NCI-H1105 (cell line): ENCODE measurements around the gene ST8SIA1.
A peak's percentile ranks its signal among the peaks of the same experiment; 100 is the strongest.

ENCODE experiments used
- DNase-seq: peaks from one replicate; lab custom pipeline; 2025; lab: John Stamatoyannopoulos, UW

Gene ST8SIA1

DNA sequence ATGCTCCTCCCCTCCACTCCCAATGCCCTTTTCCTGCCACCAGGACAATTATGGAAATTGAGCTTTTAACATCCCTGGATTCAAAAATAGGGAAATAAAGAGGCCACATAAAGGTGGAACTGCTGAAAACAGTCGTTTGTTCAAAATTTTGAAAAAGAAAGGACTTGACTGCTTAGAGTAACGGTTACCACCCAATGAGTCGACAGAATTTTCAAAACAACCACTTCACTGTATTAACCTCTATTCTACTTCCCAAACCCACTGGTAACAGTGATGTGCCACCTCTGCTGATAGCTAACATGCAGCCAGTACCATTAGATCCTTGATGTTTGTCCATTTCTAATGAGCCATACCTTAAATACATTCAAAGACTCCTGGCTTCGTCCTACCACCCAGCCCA is 4.9 kb downstream of the ST8SIA1 start:
- no peak for DNase-seq

DNA sequence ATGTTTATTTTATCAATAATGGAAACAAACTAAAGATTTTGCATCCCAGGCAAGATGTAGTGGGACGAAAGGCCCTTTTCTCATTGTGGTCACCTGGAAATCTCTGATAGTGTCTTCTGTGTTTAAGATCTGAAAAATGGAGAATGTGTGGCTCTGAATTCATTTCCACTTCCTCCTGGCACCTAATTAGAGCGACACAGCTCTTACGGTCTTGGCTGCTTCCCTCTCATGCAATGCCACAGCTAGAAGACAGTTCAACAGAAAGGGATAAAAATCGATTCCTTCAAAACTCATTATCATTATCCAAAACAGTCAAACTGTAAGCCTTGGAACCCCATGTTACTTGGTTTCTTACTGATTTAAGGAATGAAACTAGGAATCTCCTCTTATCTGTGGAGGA is 9.3 kb downstream of the ST8SIA1 start:
- no peak for DNase-seq

DNA sequence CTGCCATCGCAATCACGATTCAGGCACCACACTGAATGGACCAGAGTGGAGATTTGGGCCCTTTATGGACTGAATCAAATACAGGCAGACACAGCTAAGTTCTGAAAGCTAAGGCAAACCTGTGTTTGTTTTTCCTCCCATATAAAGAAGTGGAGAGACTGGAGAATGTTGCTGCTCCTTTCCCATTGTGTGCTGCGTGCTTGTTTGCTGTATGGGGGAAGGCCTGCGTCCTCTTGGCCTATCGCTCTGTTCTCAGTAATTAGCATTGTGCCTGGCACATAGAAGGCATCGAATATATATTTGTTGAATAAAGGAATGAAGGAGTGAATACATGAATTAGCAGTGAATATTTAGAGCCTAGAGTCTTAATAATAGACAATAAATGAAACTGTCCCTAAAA is 12.4 kb downstream of the ST8SIA1 start:
- no peak for DNase-seq

DNA sequence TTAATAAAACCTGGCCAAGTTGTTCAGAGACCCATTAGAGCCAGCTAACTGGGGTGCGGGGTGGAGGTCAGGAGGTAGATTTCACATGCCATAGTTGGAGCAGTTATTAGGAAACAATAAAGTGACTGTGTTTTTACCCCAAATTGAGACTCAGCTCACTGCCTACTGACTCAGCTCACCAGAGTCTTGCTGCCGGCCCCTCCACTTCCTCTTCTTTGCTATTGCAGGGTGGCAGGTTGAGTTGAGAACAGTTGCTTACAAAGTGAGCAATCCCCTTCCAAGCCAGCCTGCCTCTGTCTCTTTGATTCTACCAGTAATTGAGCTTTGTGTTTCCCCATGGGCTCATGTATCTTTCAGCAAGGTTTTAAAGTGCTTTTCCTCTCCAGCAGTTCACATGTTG is 12.9 kb downstream of the ST8SIA1 start:
- DNase-seq = no peak

DNA sequence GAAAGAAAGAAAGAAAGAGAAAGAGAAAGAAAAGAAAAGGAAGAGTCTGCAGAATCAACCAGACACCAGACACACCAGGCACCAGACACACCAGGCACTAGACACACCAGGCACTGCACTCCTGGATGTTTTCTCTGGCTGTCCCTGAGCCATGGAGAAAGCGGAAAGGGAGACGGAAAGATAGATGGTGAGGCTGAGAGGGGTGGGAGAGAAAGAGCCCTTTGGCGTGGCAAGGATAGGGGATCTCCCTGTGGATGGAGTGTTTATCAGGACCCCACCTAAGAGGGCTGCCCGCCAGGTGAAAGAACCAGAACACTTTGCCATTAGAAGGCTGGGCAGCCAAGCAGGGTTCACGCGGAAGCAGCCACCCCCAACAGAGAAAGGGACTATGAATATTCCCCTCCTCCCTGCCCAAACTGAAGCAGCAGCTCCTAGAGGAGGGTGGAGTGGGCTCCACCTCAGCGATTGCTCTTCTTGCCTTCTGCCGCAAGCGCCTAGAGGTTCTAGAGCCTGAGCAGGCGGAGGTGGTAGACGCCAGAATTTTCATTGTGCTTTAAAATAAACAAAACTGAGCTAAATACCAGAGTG is 13.4 kb downstream of the ST8SIA1 start:
- DNase-seq = no peak

DNA sequence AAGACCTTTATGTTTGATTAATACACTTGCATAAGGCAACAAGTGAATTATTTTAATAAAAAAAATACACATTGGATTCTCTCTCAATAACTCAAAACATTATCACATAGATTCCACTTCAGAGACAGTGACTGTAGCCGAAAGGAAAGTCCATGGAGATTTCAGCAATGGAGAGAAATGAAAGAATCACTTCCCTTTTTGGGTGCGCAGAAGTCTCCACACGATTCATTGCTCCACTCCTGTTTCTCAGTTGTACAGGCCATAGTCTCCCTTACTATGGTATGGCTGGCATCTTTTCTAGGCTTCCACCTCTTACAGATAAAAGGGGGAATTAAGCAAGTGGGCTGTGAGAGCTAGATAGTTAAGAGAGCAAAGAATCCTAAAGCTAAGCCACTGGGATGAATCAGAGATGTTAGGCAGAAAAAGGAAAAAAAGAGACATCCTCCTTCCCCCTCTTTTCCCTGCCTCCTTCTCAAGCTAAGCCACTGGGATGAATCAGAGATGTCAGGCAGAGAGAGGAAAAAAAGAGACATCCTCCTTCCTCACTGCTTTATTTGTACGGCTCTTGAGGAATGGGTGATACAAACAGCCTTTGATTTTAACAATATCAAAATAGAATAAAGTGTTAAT is 16.3 kb downstream of the ST8SIA1 start:
- no peak for DNase-seq

DNA sequence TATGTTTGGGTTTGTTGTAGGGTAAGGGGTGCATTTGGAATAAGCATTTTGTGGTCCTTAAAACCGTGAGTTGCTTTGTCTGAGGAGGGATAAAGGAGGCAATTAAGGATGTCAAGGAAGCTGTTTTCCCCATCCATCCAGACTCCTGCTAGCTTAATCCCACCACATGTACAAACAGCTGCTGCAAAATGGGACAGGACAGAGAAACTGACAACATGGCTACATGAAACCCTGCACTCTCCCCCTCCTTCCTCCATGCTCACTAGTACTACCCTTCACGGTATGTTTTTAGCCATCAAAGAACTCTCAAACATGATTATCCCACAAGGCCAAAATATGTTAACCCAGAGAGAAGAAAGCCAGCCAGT is 20.6 kb downstream of the ST8SIA1 start:
- no peak for DNase-seq

DNA sequence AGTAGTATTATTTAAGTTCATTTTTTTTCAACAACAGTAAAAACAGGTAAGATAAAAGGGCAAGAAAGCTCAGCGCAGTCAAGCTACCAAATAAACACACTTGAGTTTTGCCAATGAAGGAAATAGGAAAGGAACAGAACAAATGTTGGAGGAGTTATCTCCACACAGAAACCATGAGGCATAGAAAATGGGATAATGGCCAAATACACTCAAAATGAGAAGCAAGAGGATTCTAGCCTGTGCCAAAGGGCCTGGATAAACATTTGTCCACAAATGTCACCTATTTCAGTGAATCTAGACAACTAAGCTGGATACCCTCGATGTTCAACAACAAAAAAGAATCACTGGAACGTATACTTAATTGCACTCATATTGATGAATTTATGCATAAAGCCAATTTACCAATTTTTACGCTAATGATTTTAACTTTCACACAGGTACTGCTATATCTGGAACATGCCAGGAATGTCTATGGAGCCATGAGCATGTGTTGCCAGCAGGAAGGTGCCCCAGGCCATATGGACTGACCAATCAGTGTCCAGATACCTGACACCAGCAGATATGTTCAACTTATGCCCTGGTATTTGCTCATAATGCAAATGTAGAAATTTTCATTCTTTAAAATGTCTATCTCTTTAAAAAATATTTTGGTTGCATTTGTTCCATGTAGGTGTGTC is 21.1 kb downstream of the ST8SIA1 start:
- no peak for DNase-seq

DNA sequence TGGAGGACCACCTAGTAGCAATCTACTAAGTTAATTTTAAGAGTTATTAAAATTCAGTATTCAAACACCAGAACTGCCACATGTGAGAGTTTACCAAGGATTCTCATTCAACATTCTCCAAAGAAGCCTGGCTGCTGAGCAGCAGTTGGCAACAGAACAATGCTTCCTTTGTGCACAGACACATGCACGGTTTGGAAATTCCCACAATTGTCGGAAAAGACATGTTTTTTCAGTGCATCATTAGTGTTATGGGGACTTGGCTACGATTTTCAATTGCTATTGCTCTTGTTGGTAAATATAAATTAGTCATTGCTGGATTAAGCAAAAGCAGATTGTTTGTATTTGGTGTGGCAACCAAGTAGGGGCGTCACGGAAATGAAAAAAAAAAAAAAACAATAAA is 22.2 kb downstream of the ST8SIA1 start:
- no peak for DNase-seq

DNA sequence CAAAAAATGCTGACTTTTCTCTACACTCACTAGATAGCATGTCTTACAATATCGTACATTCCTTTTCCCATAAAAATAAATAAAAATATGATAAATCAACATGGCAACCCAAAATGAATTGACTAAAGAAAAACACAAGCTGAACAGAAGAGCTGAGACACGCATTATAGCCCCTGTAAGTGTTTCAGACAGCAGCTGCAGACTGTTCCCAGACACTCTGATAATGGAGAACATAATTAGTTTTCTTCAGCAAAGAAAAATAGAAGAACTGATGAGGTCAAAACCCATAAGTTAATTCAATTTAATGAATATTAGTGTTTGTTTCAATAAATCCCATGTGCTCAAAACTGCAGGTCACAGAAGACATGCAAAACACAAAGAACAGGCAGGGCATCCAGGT is 23.8 kb downstream of the ST8SIA1 start:
- no peak for DNase-seq

DNA sequence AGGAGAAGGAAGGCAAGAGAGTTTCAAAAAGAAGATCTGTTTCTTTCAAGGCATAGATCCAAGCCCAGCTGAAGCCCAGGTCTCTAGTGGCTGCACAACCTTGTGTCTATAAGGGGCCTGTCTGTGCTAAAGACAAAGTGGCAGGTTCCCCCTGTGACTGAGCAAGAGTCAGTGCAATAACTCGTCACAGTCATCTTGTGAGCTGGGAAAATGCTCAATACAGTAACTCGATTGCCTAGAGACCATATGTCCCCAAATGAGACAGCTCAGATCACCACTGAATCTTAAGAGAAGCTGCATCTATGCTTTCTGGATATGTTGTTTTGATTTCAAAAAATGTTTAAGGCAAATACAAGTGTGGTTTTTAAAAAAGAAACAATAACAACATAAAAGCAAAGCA is 24.2 kb downstream of the ST8SIA1 start:
- no peak for DNase-seq

DNA sequence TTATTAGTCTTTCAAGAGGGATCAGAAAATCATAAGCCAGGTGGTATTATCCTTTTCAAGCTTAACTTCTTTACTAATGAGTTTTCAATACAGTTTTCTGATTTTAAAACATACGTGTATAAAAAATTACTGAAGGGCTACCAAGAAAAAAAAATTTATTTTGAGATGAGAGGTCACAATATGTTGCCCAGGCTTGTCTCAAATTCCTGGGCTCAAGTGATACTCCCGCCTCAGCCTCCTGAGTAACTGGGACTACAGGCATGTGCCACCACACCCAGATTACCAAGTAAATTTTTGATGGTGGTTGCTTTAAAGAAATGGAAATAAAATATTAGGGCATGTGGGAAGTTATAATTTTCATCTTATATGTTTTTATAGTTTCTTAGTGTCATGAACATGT is 26.7 kb downstream of the ST8SIA1 start:
- DNase-seq = no peak

DNA sequence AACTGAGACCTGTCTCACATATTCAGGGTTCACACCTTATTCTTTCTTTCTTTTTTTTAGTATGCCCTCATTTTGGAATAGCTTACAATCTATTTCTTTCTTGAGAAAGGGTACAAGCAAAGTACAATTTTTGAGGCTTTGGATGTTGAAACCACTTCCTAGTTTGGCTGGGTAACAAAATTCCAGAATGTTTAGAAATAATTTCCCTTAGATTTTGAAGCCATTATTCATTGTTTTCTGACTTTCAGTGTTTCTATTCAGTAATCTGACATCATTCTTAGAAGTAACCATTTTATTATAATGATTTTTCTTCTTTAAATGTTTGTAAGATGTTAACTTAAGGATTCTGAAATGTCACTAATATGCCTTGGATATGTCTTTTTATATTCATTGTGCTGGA is 28.2 kb downstream of the ST8SIA1 start:
- no peak for DNase-seq

DNA sequence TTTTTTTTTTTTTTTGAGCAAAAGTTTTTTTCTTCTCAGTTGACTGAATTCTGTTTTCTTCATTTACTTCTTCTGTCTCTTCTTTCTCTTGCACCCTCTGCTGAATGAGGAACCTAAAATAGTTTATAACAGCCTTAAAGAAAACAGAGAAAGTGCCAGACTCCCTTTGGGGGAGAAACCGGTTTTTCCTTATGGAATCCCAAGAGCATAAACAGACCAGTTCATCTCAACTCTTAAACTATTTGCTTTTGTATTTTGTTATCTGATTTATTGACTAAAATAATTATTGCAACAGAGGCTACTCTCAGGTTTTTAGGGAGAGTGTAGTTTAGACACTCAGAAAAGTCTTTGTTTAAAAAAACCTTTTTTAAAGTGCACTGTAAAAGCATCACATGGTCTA is 30.2 kb downstream of the ST8SIA1 start:
- DNase-seq = no peak

DNA sequence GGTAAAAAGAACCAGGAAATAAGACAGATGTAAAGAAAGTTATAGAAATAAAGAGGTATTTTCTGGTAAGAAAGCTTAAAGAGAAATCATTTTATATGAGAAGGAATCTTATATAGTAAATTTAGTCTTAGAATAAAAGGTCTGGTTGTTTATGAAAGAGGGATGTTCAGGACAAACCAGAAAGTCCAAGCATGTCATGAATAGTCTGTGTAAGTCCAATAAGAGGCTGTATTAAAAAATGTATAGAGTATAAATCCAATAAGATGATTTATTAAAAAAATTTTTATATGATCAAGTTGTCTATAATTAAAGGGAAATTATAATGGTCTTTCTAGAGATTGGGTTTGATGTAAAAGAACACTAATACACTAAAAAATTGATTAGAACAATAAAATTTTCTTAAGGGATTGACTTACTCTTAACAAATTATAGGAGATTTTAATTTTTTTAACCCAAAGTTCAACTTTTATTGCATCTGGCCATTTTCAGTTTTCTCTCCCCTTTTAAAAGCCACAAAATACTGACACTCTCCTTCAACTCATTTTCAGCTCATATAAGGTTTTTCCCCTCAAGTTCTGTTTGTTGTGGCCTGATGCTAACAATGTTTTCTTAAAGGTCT is 35.1 kb downstream of the ST8SIA1 start:
- peak; percentile 0 for DNase-seq

DNA sequence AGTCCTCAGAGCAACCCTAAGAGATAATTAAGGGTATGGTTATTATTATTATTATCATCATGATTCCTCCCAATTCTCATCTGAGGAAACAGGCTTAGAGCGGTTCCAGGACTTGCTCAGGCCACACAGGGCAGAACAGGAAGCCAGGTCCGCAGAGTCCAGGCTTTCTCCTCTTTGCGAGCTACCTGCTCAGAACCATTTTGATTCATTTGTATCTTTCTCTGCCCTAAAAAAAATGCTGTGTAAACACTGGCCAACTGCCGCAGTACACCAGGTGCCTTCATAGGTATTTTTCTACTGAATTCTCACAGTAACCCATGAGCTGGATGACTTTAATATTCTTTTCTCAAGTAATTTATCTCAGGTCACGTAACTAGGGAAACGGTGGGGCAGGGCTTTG is 45.3 kb downstream of the ST8SIA1 start:
- DNase-seq = no peak

DNA sequence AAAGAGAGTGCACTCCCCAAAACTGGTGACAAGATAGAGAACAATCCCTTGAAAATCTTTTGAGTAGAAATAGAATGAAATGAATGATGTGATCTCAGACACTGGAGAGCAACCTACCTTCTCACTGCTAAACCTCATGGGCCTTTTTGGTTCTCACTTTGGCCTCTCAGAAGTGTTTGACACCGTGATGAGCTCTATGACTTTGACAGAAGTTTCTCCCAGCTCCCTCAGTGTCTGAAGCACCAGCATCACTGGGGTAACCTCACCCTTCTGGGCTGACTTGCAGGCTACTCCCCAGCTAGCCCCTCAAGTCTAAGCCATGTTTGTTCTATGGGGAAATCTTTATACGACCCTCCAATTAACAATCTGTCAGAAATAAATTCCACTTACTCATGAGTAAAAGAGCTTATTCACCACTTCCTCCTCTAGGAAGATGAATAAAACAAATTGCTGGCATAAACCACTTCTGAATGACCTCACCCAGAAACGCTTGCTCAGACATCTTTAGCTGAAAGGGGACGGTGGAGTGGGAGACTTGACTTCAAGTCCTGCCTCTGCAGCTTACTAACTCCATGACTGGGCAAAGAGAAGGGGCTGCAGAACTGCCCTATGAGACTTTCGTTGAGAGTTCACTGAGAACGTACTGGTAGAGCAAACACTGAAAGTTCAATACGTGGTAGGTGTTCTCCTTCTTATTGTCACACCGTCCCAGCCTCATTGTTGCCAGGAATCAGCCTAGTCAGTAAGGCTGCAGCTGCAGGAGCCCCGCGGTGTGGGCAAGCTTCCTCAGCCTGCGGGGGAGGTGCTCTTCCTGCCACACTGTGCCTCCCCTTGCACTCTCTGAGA is 46.5 kb downstream of the ST8SIA1 start:
- DNase-seq = no peak

DNA sequence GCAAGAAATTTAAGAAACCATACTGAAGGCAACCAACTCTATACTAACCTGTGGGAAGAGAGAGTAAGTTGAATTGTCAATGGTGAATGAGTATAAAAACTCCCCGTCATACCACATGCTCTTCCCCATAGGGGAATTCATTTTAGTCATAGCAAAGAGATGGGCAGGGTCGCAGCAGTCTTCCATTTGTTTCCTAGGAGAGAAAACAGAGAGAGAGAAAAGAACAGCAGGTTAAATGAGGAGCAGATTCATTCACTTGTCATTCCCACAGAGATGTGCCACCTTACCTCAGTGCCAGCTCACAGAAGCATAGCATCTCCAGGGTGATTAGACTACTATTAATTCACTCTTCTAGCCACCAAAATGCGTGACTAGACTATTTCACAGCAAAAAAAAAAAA is 47.4 kb downstream of the ST8SIA1 start:
- no peak for DNase-seq

DNA sequence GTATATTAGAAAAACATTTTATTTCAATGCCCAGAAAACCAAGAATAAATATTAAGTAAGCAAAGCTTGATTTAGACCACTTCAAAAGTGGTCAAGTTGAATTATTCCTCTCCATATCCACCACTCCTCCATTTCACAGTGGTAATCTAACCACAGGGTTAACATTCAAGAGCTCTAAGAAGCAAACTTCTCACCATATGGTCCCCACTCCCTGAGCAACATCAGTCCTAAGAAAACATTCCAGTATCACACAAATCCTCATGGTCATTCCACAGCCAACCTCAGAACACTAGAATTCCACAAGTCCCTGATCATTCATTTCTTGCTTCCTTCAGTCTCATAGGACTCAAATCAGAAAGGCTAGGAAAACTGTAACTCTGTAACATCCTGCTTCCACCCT is 47.9 kb downstream of the ST8SIA1 start:
- no peak for DNase-seq

DNA sequence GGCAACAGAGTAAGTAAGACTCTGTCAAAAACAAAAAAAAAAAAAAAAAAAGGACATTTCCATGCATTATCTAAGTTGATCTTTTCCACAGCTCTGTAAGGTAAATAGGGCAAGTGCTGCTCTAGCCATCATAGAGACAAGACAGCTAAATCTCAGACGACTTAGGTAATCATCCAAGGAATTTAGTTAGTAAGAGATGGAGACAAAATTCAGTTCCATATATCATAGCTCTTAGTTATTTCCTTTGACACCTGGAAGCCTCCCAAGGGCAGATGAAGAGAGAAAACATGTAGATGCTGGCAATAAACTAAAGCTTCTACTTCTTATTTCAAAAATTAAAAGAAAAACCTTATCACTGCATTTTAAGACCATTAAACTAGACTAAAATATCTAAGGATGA is 48.7 kb downstream of the ST8SIA1 start:
- DNase-seq = no peak

DNA sequence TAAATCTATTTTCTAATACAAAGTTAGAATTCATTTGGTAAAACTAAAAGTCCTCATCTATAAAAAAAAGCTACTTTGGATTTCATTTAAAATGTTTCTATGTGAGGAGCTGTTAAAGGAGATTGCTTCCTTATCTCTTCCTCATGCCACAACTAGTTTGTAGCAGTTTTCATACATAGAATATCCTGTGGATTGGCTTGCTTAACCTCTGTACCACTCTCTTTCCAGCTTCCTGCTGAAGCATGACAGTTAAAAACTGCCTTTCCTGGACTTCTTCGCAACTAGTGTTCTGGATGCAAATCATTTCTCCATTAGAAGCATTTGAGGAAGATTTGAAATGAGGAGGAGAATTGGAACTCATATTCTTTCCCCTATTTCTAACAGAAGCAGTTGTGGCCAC is 49.6 kb downstream of the ST8SIA1 start:
- no peak for DNase-seq

DNA sequence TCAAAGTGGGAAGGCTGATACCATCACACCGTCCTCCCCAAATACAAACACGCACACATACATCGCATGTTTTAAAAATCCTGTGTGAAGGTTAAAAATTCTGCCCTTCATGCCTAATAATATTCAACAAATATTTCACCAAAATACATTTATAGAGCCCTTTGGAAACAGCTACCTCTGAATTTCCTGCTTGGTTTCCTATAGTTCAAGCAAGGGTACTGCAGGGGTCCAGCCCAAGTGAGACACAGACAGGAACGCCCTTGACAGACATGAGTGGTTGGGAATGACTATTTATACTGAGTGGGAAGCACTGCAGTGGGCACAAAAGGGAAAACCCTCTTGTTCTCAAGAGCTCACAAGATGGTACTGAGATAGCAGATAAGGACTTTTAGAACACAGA is 51.0 kb downstream of the ST8SIA1 start:
- no peak for DNase-seq
